Subcutaneous adipose tissue (tissue), 4 donors: ENCODE results near the gene ENPEP. TPM values are rescaled to one million over a fixed set of nuclear protein-coding genes. Genes with fewer than 3 reads are reported as not detected.

Experiments
- total RNA-seq, 4 donors: library from RNA; depleted of rRNA; stranded (reverse); fragments of >200 nt; gene quantifications; one replicate each; pipeline ENCODE4 v1.1.0, GENCODE V29; 2016
- TF ChIP-seq, protein P1 (sequence below): fragments of 450-650 bp; IDR thresholded peaks from one replicate; pipeline ENCODE4 v1.5.1; 2016; ENCODE audit warnings: low read depth, mild to moderate bottlenecking, control low read depth, antibody characterized with exemption, moderate library complexity

ENPEP gene
- total RNA-seq, 4 donors from 2014 or later = 3.4 to 16.0 (median 9.5) TPM

DNA sequence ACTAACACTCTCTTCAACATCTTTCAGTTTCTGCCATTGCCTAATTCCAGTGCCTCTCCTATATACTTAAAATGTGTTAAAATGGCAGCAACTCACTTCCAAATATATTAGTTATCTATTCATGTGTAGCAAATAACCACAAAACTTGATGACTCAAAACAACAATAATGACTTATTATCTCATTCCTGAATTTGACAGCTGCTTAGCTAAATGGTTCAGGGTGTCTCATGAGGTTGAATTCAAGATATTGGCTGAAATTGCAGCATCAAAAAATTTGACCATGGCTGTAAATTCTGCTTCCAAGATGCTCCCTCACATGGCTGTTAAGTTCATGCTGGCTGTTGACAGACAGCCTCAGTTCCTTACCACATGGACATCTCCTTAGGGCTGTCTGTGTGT is 121.6 kb downstream of the ENPEP start:
- TF ChIP-seq, protein P1, sequence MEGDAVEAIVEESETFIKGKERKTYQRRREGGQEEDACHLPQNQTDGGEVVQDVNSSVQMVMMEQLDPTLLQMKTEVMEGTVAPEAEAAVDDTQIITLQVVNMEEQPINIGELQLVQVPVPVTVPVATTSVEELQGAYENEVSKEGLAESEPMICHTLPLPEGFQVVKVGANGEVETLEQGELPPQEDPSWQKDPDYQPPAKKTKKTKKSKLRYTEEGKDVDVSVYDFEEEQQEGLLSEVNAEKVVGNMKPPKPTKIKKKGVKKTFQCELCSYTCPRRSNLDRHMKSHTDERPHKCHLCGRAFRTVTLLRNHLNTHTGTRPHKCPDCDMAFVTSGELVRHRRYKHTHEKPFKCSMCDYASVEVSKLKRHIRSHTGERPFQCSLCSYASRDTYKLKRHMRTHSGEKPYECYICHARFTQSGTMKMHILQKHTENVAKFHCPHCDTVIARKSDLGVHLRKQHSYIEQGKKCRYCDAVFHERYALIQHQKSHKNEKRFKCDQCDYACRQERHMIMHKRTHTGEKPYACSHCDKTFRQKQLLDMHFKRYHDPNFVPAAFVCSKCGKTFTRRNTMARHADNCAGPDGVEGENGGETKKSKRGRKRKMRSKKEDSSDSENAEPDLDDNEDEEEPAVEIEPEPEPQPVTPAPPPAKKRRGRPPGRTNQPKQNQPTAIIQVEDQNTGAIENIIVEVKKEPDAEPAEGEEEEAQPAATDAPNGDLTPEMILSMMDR = no peak

GRCh38 chr4:110602061-110602460 is 126.1 kb downstream of the ENPEP start:
- TF ChIP-seq, protein P1 = no peak

- TF ChIP-seq, protein P1 = no peak
These were observed 129.1 kb downstream of the ENPEP start for GRCh38 chr4:110605077-110605476.

DNA sequence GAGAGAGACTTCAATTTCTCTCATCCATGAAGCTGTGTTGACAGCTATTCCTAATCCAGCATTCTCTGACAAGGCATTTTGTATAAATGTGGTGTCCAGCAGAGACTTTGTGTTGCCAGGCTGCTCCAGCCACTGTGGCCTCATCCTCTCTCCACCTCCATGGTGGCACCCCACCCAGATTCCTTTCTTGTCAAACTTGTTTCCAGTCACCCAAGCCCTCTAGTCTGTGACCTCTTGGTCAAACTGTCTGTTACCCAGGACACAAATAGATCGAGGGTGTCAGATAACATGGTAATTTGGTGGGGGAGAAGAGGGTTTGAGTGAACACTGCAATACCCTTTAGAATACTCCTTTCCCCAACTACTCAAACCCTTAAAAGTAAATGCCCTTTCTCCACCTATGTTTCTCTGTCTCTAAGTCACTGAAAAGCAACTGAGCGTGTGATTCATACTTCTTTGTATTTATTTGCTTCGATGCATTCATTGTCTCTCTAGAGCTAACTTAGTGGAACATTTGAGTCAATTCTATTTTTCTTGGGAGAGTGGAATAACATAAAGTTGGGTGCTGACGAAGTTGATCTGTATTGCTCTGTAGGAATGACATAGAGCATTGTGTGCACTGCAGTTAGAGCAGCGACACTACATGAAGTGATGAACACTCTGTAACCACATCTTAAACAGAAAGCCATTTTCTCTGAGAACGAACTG is 133.2 kb downstream of the ENPEP start:
- TF ChIP-seq, protein P1 = no peak

DNA sequence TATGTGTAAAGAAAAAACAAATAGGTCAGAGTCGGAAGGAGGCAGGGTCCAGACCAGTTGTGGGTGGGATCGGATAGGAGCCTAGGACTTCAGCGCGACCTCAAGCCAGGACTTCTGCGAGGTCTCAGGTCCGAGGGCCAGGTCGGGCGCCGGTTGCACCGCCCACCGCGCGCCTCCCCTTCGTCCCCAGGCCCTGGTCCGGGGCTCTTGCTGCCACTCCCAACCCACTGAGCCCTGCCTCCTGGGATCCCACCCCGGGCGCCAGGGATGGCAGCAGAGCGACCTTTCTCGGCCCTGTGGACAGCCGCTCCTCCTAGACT is 134.6 kb downstream of the ENPEP start:
- TF ChIP-seq, protein P1 = no peak

- TF ChIP-seq, protein P1 = no peak
These were observed 135.2 kb downstream of the ENPEP start for GRCh38 chr4:110610940-110611831.

GRCh38 chr4:110611968-110612447 is 136.1 kb downstream of the ENPEP start:
- TF ChIP-seq, protein P1 = no peak
